ENCODE data around the gene SMIM1. TPM values are rescaled to one million over a fixed set of nuclear protein-coding genes. Genes with fewer than 3 reads are reported as not detected.

Gene SMIM1
- total RNA-seq, 1 experiment from 2014 or later, result 5.5 TPM

DNA sequence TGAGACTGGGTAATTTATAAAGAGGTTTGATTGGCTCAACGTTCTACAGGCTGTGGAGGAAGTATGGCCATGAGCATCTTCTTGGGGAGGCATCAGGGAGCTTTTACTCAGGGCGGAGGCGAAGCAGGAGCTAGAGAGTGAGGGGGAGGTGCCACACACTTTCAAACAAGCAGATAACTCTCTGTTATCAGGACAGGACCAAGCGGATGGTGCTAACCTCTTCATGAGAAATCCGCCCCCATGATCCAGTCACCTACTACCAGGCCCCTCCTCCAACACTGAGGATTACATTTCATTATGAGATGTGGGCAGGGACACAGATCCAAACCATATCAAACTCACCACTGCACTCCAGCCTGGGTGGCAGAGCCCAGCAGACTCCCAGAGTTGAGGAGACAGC lies 35.2 kb downstream of the SMIM1 start:
- Histone ChIP-seq H4K20me1 (ENCODE audit: insufficient read depth) (no peaks in the 10 kb centered on the region), H3K4me3 (replicated peaks in 1 of 2; ENCODE audit: low read depth in 1 of 2, low read length in 2 of 2) (no peak overlapping the region), H3K4me2 (ENCODE audit: low read length) (no peak overlapping the region), H3K9me2 (ENCODE audit: insufficient read depth) (no peaks in the 10 kb centered on the region), H3K9ac (ENCODE audit: low read length) (no peak overlapping the region), H3K4me1 (ENCODE audit: control insufficient read depth in 1 of 2, insufficient read depth in 2 of 2, low read length in 2 of 2) (peaks cover 7 to 10% of the 10 kb centered on the region in 2 experiments; a peak in 3 of 4 replicates), H3K27me3 (ENCODE audit: insufficient read depth, low read length) (no peaks in the 10 kb centered on the region), H2AFZ (ENCODE audit: low read depth, low read length, poor library complexity, severe bottlenecking) (no peak overlapping the region), H3K9me3 (ENCODE audit: control insufficient read depth in 1 of 2, insufficient read depth in 1 of 2, low read depth in 1 of 2, low read length in 2 of 2) (peaks cover 0 to 10% of the 10 kb centered on the region in 2 experiments; a peak in 2 of 4 replicates), H3K79me2 (ENCODE audit: insufficient read depth, low read length) (no peaks in the 10 kb centered on the region), H3K36me3 (ENCODE audit: control insufficient read depth in 1 of 2, insufficient read depth in 2 of 2, low read length in 2 of 2) (no peaks in the 10 kb centered on the region), H3K27ac (ENCODE audit: low read depth, low read length) (no peak overlapping the region)
- no peak for TF ChIP-seq ELF1 (IDR thresholded peaks at IDR 0.05; ENCODE audit: borderline replicate concordance, low read depth)
- TF ChIP-seq EGR1 (IDR thresholded peaks at IDR 0.05; ENCODE audit: low read depth), result no peak
- DNase-seq (ENCODE audit: low read depth, low spot score) (no peak), ATAC-seq (no peak)
- POLR2A ChIA-PET, result no interaction called here
- CTCF ChIA-PET, result no interaction called here
- BruUV-seq (replicated peaks), result no TSS peak
- RAD21 ChIA-PET (ENCODE audit: low non-redundant PET in 1 of 2, low total read pairs in 2 of 2, uncharacterized antibody in 2 of 2, unreplicated experiment in 2 of 2), result no interaction called here
- intact Hi-C loops (cut with micrococcal nuclease), result no loop called here

DNA sequence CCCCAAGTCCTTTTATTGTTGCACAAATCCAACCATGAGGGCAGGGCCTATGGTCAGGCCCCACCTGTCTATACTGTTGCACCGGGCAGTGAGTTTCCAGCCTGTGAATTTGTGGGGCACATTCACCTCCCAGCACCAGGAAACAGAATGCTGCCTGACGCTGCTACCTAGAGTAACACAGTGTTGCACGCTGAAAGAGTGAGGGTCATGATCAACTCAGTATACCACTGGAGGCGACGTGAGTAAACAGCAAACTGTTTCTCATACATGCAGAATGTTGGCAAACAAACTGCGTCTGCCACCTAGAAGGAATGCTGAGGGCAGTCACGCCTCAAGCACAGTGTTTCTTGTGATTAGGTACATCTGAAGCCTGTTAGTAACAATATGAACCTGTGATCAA lies 37.1 kb downstream of the SMIM1 start:
- Histone ChIP-seq H3K9ac (ENCODE audit: low read length) (no peak overlapping the region), H3K36me3 (ENCODE audit: control insufficient read depth in 1 of 2, insufficient read depth in 2 of 2, low read length in 2 of 2) (no peaks in the 10 kb centered on the region), H3K79me2 (ENCODE audit: insufficient read depth, low read length) (no peaks in the 10 kb centered on the region), H3K9me2 (ENCODE audit: insufficient read depth) (no peaks in the 10 kb centered on the region), H3K27ac (ENCODE audit: low read depth, low read length) (no peak overlapping the region), H2AFZ (ENCODE audit: low read depth, low read length, poor library complexity, severe bottlenecking) (no peak overlapping the region), H3K4me3 (replicated peaks in 1 of 2; ENCODE audit: low read depth in 1 of 2, low read length in 2 of 2) (no peak overlapping the region), H3K4me1 (ENCODE audit: control insufficient read depth in 1 of 2, insufficient read depth in 2 of 2, low read length in 2 of 2) (peaks cover 7 to 10% of the 10 kb centered on the region in 2 experiments; a peak in 3 of 4 replicates), H3K27me3 (ENCODE audit: insufficient read depth, low read length) (no peaks in the 10 kb centered on the region), H3K9me3 (ENCODE audit: control insufficient read depth in 1 of 2, insufficient read depth in 1 of 2, low read depth in 1 of 2, low read length in 2 of 2) (peaks cover 0 to 10% of the 10 kb centered on the region in 2 experiments; a peak in 2 of 4 replicates), H3K4me2 (ENCODE audit: low read length) (no peak overlapping the region), H4K20me1 (ENCODE audit: insufficient read depth) (no peaks in the 10 kb centered on the region)
- BruUV-seq (replicated peaks), result no TSS peak
- intact Hi-C loops (cut with micrococcal nuclease), result no loop called here
- ChIA-PET RAD21 (ENCODE audit: low non-redundant PET in 1 of 2, low total read pairs in 2 of 2, uncharacterized antibody in 2 of 2, unreplicated experiment in 2 of 2) (no interaction called here), POLR2A (no interaction called here), CTCF (interaction anchor here (1.2 kb wide), 1 partner anchor 37 kb away, joined by 3 read pairs; no protein-coding TSS in a partner anchor)
- no peak for ATAC-seq
- no peak for DNase-seq (ENCODE audit: low read depth, low spot score)
- no peak for TF ChIP-seq ZNF274 (IDR thresholded peaks at IDR 0.05; ENCODE audit: low read depth, low read length)
- TF ChIP-seq, protein P1, sequence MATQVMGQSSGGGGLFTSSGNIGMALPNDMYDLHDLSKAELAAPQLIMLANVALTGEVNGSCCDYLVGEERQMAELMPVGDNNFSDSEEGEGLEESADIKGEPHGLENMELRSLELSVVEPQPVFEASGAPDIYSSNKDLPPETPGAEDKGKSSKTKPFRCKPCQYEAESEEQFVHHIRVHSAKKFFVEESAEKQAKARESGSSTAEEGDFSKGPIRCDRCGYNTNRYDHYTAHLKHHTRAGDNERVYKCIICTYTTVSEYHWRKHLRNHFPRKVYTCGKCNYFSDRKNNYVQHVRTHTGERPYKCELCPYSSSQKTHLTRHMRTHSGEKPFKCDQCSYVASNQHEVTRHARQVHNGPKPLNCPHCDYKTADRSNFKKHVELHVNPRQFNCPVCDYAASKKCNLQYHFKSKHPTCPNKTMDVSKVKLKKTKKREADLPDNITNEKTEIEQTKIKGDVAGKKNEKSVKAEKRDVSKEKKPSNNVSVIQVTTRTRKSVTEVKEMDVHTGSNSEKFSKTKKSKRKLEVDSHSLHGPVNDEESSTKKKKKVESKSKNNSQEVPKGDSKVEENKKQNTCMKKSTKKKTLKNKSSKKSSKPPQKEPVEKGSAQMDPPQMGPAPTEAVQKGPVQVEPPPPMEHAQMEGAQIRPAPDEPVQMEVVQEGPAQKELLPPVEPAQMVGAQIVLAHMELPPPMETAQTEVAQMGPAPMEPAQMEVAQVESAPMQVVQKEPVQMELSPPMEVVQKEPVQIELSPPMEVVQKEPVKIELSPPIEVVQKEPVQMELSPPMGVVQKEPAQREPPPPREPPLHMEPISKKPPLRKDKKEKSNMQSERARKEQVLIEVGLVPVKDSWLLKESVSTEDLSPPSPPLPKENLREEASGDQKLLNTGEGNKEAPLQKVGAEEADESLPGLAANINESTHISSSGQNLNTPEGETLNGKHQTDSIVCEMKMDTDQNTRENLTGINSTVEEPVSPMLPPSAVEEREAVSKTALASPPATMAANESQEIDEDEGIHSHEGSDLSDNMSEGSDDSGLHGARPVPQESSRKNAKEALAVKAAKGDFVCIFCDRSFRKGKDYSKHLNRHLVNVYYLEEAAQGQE (IDR thresholded peaks at IDR 0.05; ENCODE audit: low read depth), result no peak
- no peak for TF ChIP-seq YY1 (IDR thresholded peaks at IDR 0.05; ENCODE audit: extremely low read depth, insufficient replicate concordance, low read depth, low read length)
- no peak for TF ChIP-seq EZH2 (IDR thresholded peaks at IDR 0.05)
- TF ChIP-seq CBX3 (IDR thresholded peaks at IDR 0.05; ENCODE audit: low read depth), result no peak
- TF ChIP-seq SRF (IDR thresholded peaks at IDR 0.05; ENCODE audit: low read depth), result no peak
- TF ChIP-seq RAD21 (IDR thresholded peaks at IDR 0.05; ENCODE audit: low read depth), result no peak
- TF ChIP-seq TCF7L2 (IDR thresholded peaks at IDR 0.05; ENCODE audit: borderline replicate concordance, extremely low read depth, insufficient read depth, insufficient read length), result no peak
- no peak for TF ChIP-seq FOSL1 (IDR thresholded peaks at IDR 0.05; ENCODE audit: low read depth)
- no peak for TF ChIP-seq EZH2phosphoT487 (IDR thresholded peaks at IDR 0.05; ENCODE audit: borderline replicate concordance)
- TF ChIP-seq, protein P2, sequence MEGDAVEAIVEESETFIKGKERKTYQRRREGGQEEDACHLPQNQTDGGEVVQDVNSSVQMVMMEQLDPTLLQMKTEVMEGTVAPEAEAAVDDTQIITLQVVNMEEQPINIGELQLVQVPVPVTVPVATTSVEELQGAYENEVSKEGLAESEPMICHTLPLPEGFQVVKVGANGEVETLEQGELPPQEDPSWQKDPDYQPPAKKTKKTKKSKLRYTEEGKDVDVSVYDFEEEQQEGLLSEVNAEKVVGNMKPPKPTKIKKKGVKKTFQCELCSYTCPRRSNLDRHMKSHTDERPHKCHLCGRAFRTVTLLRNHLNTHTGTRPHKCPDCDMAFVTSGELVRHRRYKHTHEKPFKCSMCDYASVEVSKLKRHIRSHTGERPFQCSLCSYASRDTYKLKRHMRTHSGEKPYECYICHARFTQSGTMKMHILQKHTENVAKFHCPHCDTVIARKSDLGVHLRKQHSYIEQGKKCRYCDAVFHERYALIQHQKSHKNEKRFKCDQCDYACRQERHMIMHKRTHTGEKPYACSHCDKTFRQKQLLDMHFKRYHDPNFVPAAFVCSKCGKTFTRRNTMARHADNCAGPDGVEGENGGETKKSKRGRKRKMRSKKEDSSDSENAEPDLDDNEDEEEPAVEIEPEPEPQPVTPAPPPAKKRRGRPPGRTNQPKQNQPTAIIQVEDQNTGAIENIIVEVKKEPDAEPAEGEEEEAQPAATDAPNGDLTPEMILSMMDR (IDR thresholded peaks at IDR 0.05 in 2 of 3, conservative IDR thresholded peaks at IDR 0.05 in 1 of 3; ENCODE audit: borderline replicate concordance in 1 of 3, insufficient read depth in 1 of 3, low read depth in 2 of 3, low read length in 2 of 3), result no peak
- no peak for TF ChIP-seq CEBPB (IDR thresholded peaks at IDR 0.05; ENCODE audit: low read depth)
- TF ChIP-seq, protein P3, sequence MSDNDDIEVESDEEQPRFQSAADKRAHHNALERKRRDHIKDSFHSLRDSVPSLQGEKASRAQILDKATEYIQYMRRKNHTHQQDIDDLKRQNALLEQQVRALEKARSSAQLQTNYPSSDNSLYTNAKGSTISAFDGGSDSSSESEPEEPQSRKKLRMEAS (IDR thresholded peaks at IDR 0.05), result no peak
